ENCODE measurements around the gene STMND1.

The STMND1 gene

GRCh38 chr6:17161076-17161475 is 59.2 kb downstream of the STMND1 start:
- DNase-seq (ENCODE audit: low read depth in 2 of 2), result no peak

- DNase-seq (ENCODE audit: low read depth in 2 of 2), result no peak
Measured at GRCh38 chr6:17165383-17165782, 63.5 kb downstream of the STMND1 start.

GRCh38 chr6:17167327-17167979 is 65.6 kb downstream of the STMND1 start:
- DNase-seq (ENCODE audit: low read depth in 2 of 2), result no peak

DNA sequence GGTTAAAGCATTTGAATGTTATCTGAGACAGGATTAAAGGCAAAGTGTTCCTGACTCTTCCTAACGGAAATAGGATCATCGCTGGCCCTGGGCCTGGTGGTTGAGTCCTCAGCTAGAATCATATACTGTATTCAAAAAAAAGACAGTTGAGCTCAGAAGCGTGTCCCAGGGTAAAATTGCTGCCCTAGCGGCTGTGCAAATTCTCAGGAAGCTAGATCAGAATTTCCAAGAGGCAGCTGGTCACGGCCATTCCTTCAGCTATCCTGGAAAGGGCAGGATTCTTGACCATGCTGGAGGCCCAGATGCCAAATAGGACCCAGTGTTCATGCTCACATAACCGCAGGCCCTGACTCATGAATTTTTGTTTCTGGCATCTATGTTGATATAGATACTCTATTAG is 67.4 kb downstream of the STMND1 start:
- DNase-seq (ENCODE audit: low read depth in 2 of 2), result no peak

DNA sequence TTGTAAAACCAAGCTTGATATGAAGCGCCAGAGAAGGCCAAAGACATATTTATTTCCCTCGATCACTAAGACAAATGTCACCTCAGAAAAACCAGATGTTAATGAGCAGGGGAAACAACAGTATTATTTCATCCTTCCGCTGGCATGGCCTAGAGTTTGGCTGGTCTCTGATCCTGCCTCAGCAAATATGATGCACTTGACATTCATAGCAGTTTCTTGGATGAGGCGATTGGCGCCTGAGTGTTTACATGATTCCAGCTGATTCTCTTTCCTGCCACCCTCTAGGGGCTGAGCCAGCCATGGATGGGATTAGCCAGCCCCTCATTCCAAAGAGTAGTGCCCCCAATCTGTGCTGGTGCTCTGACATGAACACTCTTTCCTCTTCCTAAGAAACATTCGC is 67.9 kb downstream of the STMND1 start:
- DNase-seq (ENCODE audit: low read depth in 2 of 2), result no peak

- DNase-seq (ENCODE audit: low read depth in 2 of 2), result no peak
Measured at GRCh38 chr6:17172836-17173470, 71.1 kb downstream of the STMND1 start.

- no peak for DNase-seq (ENCODE audit: low read depth in 2 of 2)
Measured at GRCh38 chr6:17178326-17178725, 76.5 kb downstream of the STMND1 start.

GRCh38 chr6:17178754-17179529 is 77.1 kb downstream of the STMND1 start:
- no peak for DNase-seq (ENCODE audit: low read depth in 2 of 2)

DNA sequence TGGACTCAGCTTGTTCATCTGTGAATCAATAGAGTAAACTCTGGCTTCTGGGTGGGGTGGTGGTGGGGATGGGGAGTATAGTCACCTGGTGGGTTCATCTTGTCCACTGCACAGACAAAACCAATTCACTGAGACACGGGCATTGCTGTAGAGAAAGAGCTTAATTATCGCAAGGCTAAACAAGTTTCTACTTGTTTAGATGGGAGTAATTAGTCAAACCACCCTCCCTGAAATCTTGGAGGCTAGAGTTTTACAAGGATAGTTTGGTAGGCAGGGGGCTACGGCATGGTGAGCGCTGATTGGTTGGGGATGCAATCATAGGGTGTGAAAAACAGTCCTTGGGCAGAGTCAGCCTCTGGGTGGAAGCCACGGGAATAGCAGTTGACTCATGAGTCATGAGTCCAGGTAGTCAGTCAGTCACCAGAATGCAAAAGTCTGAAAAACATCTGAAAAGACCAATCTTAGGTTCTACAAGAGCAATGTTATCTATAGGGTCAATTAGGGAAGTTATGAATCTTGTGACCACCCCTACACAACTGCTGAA is 77.8 kb downstream of the STMND1 start:
- DNase-seq (ENCODE audit: low read depth in 2 of 2), result no peak
